Stimulated activated naive CD4-positive, alpha-beta T cell treated with Interleukin-2 at 50 U/mL for 16 hours (primary cell): ENCODE measurements around the gene C2orf72.

Experiments used
- DNase-seq: peaks from one replicate; lab custom pipeline; 2025; lab: John Stamatoyannopoulos, UW

Gene C2orf72

GRCh38 chr2:231069379-231070054 lies 32.2 kb downstream of the C2orf72 start:
- no peak for DNase-seq

DNA sequence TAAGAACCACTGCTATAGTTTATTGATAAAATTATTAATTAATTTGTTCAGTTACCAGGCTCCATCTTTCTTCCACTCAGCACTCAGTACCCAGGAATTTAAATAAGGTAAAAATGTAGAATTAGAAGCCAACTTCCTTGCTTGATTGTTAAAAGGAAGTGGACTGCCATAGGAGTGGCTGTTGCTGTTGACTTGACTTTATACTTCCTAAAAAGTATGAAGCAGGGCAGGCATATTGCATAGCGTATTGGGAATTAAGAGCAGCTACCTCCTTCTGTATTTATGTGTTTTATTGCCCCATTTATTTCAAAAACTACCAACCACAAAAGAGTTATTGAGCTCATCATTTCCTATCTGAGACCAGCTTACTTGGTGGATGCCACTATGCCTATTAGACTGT lies 47.2 kb downstream of the C2orf72 start:
- no peak for DNase-seq

DNA sequence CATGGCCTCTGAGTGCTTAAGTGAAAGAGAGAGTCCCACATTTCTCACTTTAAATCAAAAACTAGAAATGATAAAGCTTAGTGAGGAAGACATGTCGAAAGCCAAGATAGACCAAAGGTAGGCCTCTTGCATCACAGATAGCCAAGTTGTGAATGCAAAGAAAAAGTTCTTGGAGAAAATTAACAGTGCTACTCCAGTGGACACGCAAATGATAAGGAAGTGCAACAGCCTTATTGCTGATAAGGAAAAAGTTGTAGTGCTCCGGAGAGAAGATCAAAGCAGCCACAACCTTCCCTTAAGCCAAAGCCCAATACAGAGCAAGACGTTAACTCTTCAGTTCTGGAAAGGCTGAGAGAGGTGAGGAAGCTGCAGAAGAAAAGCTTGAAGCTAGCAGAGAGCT lies 51.4 kb downstream of the C2orf72 start:
- no peak for DNase-seq

GRCh38 chr2:231093933-231094332 lies 56.6 kb downstream of the C2orf72 start:
- no peak for DNase-seq

- DNase-seq, result no peak
These were observed 57.5 kb downstream of the C2orf72 start for GRCh38 chr2:231094736-231095346.
